ENCODE data around the gene TMEM170B. TPM values are rescaled to one million over a fixed set of nuclear protein-coding genes. Genes with fewer than 3 reads are reported as not detected.

Gene TMEM170B
- polyA plus RNA-seq, 3 donors, result 11.7 to 33.4 (median 19.7) TPM

DNA sequence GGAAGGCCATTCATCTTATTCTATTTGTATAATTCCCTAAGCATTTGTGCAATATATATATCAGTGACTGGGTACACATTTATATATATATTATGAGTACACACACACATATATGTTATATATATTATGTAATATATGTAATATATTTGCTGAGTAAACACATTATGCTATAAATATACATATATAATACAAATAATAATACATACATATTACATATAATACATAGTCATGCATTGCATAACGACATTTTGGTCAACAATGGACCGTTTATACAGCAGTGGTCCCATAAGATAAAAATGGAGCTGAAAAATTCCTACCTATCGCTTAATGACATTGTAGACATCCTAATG, 11.4 kb upstream of the TMEM170B start:
- H3K27ac ChIP-seq (ENCODE audit: low read depth in 1 of 2, low read length in 2 of 2), result peak overlapping the region; percentile 86 to 98

DNA sequence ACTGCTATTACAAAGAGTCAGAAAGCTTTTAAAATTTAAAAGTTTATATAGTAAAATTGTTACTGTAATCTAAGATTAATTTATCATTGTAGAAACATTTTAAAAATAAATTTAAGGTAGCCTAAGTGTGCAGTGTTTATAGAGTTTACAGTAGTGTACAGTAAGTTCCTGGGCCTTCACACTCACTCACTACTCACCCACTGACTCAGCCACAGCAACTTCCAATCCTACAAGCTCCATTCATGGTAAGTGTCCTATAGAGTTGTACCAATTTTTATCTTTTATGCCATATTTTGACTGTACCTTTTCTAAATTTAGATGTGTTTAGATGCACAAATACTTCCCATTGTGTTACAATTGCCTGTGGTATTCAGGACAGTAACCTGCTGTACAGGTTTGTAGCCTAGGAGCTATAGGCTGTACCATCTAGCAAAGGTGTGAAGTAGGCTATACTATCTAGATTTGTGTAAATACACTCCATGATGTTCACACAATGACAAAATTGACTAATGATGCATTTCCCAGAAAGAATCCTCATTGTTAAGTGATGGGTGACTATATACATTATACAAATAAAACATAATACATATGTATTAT, 10.2 kb upstream of the TMEM170B start:
- H3K36me3 Mint-ChIP-seq, result no peaks in the 10 kb centered on the region
- intact Hi-C loops (cut with micrococcal nuclease), result no loop called here
- H3K27ac ChIP-seq (ENCODE audit: low read depth in 1 of 2, low read length in 2 of 2), result peak overlapping the region in 1 of 2 donors; percentile 98

More for the DNA sequence above, 11.4 kb upstream of the TMEM170B start:
- no peaks in the 10 kb centered on the region for H3K9me3 ChIP-seq (replicated peaks in 1 of 2; ENCODE audit: control insufficient read depth in 1 of 2, insufficient read depth in 1 of 2, low read length in 2 of 2)
- no peak overlapping the region for H3K4me2 ChIP-seq (replicated peaks; ENCODE audit: extremely low read depth, low read length, poor library complexity, severe bottlenecking)
- H3K36me3 Mint-ChIP-seq, result no peaks in the 10 kb centered on the region
- no peaks in the 10 kb centered on the region for H3K36me3 ChIP-seq (replicated peaks in 1 of 2; ENCODE audit: control insufficient read depth in 1 of 2, insufficient read depth in 2 of 2, low read length in 2 of 2)
- no peak overlapping the region for H3K4me3 Mint-ChIP-seq
- DNase-seq, result no peak
- no peak overlapping the region for H2AFZ ChIP-seq (ENCODE audit: insufficient read depth, low read depth, low read length, poor library complexity, severe bottlenecking)
- intact Hi-C loops (cut with micrococcal nuclease), result no loop called here
- peaks cover 44% of the 10 kb centered on the region for H3K4me1 Mint-ChIP-seq
- peaks cover 25% of the 10 kb centered on the region for H3K79me2 ChIP-seq (ENCODE audit: insufficient read depth, low read length)
- no peaks in the 10 kb centered on the region for H4K20me1 ChIP-seq (ENCODE audit: insufficient read depth, low read length)
- peaks cover 70 to 83% of the 10 kb centered on the region in 2 donors for H3K4me1 ChIP-seq (ENCODE audit: control insufficient read depth in 1 of 2, insufficient read depth in 2 of 2, low read length in 2 of 2)
- no peak overlapping the region for H3K4me3 ChIP-seq (replicated peaks in 1 of 3; ENCODE audit: low read depth in 2 of 3, low read length in 3 of 3)
- no CpG with 5 or more reads among the region's 3 CpGs for WGBS (ENCODE audit: insufficient coverage)
- H3K9me3 Mint-ChIP-seq, result peaks cover 0 to 2% (median 0%) of the 10 kb centered on the region in 7 donors
- TF ChIP-seq, protein P1, sequence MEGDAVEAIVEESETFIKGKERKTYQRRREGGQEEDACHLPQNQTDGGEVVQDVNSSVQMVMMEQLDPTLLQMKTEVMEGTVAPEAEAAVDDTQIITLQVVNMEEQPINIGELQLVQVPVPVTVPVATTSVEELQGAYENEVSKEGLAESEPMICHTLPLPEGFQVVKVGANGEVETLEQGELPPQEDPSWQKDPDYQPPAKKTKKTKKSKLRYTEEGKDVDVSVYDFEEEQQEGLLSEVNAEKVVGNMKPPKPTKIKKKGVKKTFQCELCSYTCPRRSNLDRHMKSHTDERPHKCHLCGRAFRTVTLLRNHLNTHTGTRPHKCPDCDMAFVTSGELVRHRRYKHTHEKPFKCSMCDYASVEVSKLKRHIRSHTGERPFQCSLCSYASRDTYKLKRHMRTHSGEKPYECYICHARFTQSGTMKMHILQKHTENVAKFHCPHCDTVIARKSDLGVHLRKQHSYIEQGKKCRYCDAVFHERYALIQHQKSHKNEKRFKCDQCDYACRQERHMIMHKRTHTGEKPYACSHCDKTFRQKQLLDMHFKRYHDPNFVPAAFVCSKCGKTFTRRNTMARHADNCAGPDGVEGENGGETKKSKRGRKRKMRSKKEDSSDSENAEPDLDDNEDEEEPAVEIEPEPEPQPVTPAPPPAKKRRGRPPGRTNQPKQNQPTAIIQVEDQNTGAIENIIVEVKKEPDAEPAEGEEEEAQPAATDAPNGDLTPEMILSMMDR (IDR thresholded peaks at IDR 0.05), result no peak
- no peaks in the 10 kb centered on the region for H3K27me3 ChIP-seq (ENCODE audit: control insufficient read depth in 2 of 2, insufficient read depth in 2 of 2, low read length in 2 of 2)
- peaks cover 0 to 1% (median 0%) of the 10 kb centered on the region in 3 donors for H3K27me3 Mint-ChIP-seq (ENCODE audit: low read depth in 3 of 3)
- H3K9ac ChIP-seq (ENCODE audit: insufficient read depth, low read length, poor library complexity, severe bottlenecking), result no peak overlapping the region
- peak overlapping the region; percentile 78 to 95 (median 92) for H3K27ac Mint-ChIP-seq

More for the DNA sequence above, 10.2 kb upstream of the TMEM170B start:
- peaks cover 0 to 2% (median 0%) of the 10 kb centered on the region in 7 donors for H3K9me3 Mint-ChIP-seq
- H3K4me3 Mint-ChIP-seq, result no peak overlapping the region
- peaks cover 47% of the 10 kb centered on the region for H3K4me1 Mint-ChIP-seq
- no peak overlapping the region for H3K9ac ChIP-seq (ENCODE audit: insufficient read depth, low read length, poor library complexity, severe bottlenecking)
- peak in 1 of 3 donors; percentile 55 for DNase-seq
- no peak overlapping the region for H3K4me3 ChIP-seq (replicated peaks in 1 of 3; ENCODE audit: low read depth in 2 of 3, low read length in 3 of 3)
- peak overlapping the region in 6 of 7 donors; percentile 45 to 92 (median 82) for H3K27ac Mint-ChIP-seq
- TF ChIP-seq, protein P1 (IDR thresholded peaks at IDR 0.05), result no peak
- no peaks in the 10 kb centered on the region for H3K27me3 ChIP-seq (ENCODE audit: control insufficient read depth in 2 of 2, insufficient read depth in 2 of 2, low read length in 2 of 2)
- peaks cover 23% of the 10 kb centered on the region for H3K79me2 ChIP-seq (ENCODE audit: insufficient read depth, low read length)
- H3K4me2 ChIP-seq (replicated peaks; ENCODE audit: extremely low read depth, low read length, poor library complexity, severe bottlenecking), result no peak overlapping the region
- H4K20me1 ChIP-seq (ENCODE audit: insufficient read depth, low read length), result no peaks in the 10 kb centered on the region
- H3K4me1 ChIP-seq (ENCODE audit: control insufficient read depth in 1 of 2, insufficient read depth in 2 of 2, low read length in 2 of 2), result peaks cover 66 to 78% of the 10 kb centered on the region in 2 donors
- peaks cover 0 to 3% (median 1%) of the 10 kb centered on the region in 3 donors for H3K27me3 Mint-ChIP-seq (ENCODE audit: low read depth in 3 of 3)
- H3K36me3 ChIP-seq (replicated peaks in 1 of 2; ENCODE audit: control insufficient read depth in 1 of 2, insufficient read depth in 2 of 2, low read length in 2 of 2), result no peaks in the 10 kb centered on the region
- H3K9me3 ChIP-seq (replicated peaks in 1 of 2; ENCODE audit: control insufficient read depth in 1 of 2, insufficient read depth in 1 of 2, low read length in 2 of 2), result no peaks in the 10 kb centered on the region
- H2AFZ ChIP-seq (ENCODE audit: insufficient read depth, low read depth, low read length, poor library complexity, severe bottlenecking), result no peak overlapping the region
